Measurements from ENCODE around the gene COG8.
A peak's percentile ranks its signal among the peaks of the same experiment; 100 is the strongest.
"Not testable (repeated sequence)": the region's sequence is repeated elsewhere in the genome, so short reads cannot be mapped to it uniquely, and the experiment has no call there.

Gene COG8, protein sequence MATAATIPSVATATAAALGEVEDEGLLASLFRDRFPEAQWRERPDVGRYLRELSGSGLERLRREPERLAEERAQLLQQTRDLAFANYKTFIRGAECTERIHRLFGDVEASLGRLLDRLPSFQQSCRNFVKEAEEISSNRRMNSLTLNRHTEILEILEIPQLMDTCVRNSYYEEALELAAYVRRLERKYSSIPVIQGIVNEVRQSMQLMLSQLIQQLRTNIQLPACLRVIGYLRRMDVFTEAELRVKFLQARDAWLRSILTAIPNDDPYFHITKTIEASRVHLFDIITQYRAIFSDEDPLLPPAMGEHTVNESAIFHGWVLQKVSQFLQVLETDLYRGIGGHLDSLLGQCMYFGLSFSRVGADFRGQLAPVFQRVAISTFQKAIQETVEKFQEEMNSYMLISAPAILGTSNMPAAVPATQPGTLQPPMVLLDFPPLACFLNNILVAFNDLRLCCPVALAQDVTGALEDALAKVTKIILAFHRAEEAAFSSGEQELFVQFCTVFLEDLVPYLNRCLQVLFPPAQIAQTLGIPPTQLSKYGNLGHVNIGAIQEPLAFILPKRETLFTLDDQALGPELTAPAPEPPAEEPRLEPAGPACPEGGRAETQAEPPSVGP

DNA sequence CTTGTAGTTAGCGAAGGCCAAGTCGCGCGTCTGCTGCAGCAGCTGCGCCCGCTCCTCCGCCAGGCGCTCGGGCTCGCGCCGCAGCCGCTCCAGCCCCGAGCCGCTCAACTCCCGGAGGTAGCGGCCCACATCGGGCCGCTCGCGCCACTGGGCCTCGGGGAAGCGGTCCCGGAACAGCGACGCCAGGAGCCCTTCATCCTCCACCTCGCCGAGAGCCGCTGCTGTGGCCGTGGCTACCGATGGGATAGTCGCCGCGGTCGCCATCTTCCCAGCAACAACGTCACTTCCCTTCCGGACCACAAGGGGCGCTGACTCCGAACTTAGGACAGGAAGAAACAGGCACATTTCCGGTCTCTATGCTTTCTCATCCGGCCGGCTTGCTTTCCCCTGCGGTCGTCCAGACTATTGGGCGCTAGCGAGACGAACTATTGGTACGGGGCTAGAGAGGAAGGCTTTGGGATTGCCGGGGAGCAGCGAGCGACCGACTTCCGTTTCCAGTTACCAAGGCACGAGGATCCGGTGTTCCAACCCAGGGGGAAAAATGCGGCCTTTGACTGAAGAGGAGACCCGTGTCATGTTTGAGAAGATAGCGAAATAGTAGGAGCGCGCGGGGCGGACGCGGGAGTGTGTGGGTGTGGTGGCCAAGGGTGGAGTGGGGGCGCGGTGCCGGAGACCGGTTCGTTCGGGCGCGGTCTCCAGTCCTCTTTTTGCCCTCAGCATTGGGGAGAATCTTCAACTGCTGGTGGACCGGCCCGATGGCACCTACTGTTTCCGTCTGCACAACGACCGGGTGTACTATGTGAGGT, at the start of gene COG8, which contains the start of gene NIP7:
COG8 (minus strand) TSS at position 276 of the 806 bp plus-strand sequence; CDS start at position 264, 12 bp downstream.
NIP7 (plus strand) TSS at position 484 of the 806 bp plus-strand sequence; CDS start at position 542, 58 bp downstream.
- peak; percentile 97 for DNase-seq

DNA sequence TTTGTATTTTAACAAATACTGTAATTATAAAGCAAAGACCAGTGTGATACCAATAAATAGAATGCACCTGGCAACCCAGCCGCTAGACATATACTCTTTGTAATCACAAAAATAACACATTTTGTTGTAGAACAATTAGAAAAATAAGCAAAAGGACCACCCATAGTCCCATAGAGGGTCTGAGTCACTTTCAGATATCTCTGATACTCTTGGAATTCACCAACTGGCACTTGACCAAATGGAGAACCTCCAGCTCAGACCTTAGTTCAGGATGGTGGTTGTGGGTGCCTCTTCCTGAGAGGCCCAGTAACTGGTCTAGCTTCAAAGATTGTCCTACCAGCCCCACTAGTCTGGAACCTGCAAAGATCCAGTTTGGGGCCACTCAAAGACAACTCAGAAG, 47.2 kb upstream of the COG8 start:
- no peak for DNase-seq

DNA sequence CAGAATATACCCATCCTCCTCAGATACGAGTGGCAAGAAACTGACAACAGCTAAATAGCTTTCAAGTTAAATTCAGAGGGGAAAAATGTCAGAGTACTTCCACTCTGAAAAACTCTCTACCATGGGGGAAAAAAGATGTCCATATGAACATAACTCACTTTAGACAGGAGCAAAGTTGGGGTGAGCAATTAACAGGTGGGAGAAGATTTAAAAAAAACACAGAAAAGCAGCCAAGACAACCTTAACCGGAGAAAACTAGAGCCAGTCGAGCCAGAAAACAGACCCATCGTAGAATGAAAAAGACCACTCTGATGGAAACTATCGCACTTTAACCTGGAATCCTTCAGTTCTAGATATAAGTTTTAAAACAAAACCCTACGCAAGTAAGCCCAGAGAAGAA, 45.6 kb upstream of the COG8 start:
- no peak for DNase-seq

DNA sequence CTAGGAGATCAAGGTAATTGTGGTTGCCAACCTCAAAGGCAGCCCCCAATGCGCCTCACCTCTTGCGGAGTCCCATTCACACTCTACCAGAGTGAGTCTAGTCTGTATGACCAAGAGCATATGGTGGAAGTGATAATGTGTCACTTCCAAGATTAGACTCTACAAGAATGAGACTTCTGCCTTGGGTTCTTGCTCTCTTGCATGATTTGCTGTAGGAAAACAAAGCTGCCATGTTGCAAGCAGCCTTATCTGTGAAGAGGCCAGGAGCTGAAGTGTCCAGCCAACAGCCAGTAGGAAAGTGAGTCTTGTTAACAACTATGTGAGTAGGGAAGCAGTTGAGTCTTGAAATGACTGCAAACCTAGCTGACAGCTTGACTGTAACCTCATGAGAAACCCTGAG, 43.1 kb upstream of the COG8 start:
- no peak for DNase-seq

DNA sequence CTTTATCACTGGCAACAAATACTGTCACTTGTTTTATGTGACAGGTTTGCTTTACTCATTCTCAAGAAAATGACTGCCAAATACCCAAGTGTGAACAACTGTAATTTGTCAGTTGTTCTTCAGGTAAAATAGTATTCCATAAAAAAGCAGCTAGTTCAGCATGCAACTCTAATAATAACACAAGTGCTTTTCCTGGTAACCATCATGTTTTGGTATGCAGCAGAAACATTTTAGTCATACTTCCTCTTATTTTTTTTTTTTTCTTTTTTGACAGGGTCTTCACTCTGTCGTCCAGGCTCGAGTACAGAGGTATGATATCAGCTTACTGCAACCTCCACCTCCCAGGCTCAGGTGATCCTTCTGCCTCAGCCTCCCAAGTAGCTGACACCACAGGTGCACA, 41.9 kb upstream of the COG8 start:
- DNase-seq, result no peak

DNA sequence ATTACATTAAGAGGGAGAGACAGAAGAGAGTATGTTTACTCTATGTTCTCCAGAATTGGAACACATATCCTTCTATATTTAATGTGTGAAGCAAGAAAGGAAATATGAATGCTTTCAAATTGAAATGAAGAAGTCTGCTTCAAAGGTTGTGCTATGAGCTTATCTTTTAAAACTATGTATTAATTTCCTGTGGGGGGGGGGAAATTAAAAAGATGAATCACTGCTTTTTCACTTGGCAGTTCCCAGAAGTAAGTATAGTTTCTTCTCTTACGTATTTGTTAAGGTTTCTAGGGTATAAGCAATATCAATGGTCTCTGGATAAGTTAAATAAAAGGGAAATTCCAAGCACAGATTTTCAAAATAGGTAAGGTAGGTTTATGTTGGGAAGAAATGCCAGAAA, 39.4 kb upstream of the COG8 start:
- DNase-seq, result no peak

DNA sequence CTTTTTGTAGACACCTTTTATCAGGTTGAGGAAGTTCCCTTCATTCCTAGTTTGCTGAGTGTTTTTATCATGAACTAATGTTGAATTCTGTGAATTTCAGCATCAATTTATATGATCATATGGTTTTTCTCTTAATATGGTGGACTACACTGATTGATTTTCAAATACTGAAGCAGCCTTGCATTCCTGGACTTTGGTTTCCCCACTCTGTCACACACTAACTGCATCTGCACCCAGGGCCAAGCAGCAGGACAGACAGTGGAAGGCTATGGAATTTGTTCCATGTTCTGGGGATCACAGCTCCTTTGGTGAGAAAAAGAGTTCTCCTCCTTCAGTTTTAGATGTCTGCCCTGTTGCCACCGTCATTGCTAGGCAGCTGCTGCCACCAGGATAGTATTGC, 38.7 kb upstream of the COG8 start:
- no peak for DNase-seq

DNA sequence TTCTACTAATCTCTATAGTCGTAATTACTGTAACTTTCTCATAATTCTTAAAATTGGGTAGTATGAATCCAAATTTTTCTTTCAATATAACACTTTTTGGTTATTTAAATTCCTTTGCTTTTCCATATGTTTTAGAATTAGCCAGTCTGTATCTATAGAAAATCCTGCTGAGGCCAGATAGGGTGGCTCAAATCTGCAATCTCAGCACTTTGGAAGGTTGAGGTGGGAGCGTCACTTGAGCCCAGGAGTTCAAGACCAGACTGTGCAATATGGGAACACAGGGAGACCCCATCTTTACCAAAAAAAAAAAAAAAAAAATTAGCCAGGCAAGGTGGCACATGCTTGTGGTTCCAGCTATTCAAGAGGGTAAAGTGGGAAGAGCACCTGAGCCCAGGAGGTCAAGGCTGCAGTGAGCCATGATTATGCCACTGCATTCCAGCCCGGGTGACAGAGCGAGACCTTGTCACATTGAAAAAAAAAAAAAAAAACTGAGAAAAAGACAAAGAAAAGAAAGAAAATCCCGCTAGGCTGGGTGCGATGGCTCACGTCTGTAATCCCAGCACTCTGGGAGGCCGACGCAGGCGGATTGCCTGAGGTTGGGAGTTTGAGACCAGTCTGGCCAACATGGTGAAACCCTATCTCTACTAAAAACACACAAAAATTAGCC, 37.2 kb upstream of the COG8 start:
- no peak for DNase-seq

DNA sequence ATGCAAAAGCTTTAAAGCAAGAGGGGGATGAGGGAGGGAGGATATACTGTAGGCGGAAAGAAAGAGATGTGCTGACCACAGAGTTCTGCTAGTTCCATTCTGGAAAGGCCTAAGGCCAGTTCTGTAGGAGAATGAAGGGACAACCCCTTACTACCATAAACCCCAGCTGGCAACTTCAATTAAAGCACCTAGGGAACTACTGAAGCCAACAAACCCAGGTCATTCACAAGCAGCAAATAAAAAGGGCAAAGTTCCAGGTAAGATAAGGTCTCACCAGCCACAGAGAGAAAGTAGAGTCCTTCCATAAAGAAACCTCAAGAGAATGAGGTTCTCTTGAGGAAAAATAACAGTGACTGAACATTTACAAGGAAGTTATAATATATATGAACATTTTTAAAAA, 33.7 kb upstream of the COG8 start:
- no peak for DNase-seq

DNA sequence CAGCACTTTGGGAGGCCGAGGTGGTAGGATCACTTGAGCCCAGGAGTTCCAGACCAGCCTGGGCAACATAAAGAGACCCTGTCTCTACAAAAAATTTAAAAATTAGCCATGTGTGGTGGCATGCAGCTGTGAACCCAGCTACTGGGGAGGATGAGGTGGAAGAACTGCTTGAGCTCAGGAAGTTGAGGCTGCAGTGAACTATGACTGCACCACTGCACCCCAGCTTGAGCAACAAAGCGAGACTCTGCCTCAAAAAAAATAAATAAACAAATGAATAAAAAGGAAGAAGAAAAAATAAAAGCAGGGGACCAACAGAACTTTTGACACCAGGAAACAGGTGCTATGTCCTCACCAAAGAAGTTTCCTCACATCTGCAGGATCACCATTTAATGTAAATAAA, 32.2 kb upstream of the COG8 start:
- no peak for DNase-seq

DNA sequence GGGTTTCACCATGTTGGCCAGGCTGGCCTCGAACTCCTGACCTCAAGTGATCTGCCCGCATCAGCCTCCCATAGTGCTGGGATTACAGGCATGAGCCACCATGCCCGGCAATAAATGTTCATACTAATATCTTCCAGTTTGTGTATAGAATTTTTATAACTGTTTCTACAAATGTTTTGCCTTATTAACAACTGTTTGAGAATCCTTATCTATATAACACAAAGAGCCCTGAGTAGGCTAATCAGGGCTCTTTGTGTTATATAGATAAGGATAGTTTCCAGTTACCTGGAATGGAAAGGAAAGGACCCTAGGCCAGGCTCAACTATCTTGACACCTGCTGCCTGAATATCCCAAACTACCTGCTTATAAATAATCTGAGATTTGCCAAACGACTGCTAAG, 29.5 kb upstream of the COG8 start:
- no peak for DNase-seq

DNA sequence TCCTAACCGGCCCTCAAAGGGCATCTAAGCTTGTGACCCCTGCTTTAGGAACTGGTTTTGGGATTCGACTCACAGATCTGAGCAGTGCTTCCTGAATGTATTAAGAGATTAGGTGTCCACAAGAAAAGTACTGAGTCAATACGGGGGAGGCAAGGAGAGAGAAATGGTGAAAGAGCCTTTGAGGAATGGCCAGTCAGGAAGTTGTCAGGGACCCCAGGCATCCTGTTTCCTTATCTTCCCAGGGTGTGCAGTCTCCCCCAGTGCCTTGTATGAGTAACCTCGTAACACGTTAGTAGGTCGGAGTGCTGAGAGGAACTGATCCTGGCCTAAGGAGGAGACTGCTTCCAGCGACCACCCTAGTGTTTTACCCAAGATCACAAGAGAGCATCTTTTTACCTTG, 28.6 kb upstream of the COG8 start:
- no peak for DNase-seq

DNA sequence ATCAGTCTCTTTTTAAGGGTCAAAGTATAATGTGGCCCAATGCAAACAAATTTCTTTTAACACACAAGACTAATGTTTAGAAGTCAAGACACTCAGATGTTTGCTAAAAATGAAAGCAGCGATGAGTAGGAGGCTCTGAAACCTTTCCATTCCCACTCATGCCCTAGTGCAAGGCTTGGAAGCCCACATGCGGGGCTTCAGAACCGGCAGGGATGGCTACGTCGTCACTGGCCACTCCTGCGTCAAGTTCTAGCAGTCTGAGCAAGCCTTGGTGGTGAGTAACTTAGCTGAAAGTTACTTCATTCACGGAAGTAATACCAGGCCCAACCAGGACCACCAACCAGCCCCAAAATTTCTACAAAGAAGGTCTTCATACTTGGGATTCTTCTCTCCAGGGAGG, 27.1 kb upstream of the COG8 start:
- no peak for DNase-seq

DNA sequence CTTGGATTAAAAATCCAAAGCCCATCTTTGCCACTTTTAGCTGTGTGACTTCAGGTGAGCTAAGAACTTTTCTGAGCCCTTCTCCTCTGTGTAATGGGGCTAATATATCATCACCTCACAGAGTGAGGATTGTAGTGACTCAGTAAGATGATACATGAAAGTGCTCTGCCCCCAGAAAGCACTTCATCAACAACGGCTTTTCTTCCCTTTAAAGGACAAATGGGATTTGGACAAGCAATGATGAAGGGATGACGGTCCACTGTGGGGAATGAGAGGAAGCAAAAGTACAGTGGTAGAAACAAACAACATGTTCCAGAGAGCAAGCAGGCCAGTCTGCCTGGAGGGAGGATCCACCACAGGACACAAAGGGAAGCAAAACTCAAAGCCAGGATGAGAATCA, 26.5 kb upstream of the COG8 start:
- DNase-seq, result no peak

DNA sequence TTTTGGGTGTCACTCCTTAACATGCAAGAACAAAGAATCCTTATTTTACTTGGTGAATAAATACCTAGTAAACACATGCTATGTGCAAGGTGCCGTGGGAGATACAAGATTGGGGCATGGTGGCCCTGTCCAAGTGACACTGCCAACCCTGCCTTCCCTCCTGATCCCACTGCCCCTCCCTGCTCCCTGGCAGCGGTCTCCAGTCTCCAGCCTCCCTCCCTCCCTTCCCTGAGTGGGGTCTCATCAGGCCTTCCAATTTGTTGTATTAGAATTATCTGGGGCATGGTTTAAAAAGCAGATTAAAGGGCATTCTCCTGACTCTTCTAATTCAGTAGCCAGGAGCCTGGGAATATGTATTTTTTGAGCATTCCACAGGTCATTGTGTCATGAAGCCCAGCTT, 24.7 kb upstream of the COG8 start:
- DNase-seq, result no peak

DNA sequence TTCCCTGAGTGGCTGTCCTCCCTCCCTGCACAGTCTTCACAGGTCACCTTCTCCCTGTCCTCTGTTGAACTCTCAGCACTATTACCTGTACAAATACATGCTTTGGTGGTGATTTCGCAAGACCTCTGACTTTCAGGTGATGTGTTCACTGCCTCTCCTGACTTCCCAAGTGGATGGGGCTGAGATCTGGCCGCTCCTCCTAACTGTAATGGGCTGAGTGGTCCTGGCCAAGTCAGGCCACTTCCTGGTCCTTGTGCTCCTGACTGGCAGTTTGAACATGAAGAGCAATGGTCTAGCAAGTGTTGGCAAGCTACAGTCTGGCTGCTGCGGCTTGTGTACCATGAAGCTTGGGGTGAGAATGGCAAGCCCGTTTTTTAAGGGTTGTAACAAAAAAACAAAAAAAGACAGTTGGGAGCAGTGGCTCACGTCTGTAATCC, 23.9 kb upstream of the COG8 start:
- no peak for DNase-seq

DNA sequence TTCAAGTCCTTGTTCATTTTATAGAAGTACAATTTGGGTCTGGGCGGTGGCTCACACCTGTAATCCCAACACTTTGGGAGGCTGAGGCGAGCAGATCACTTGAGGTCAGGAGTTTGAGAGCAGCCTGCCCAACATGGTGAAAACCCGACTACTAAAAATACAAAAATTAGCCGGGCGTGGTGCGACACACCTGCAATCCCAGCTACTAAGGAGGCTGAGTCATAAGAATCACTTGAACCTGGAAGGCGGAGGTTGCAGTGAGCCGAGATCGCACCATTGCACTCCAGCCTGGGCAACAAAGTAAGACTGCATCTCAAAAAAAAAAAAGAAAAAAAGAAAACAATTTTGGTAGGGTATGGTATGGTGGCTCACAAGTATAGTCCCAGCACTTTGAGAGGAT, 20.7 kb upstream of the COG8 start:
- DNase-seq, result not testable (repeated sequence)

DNA sequence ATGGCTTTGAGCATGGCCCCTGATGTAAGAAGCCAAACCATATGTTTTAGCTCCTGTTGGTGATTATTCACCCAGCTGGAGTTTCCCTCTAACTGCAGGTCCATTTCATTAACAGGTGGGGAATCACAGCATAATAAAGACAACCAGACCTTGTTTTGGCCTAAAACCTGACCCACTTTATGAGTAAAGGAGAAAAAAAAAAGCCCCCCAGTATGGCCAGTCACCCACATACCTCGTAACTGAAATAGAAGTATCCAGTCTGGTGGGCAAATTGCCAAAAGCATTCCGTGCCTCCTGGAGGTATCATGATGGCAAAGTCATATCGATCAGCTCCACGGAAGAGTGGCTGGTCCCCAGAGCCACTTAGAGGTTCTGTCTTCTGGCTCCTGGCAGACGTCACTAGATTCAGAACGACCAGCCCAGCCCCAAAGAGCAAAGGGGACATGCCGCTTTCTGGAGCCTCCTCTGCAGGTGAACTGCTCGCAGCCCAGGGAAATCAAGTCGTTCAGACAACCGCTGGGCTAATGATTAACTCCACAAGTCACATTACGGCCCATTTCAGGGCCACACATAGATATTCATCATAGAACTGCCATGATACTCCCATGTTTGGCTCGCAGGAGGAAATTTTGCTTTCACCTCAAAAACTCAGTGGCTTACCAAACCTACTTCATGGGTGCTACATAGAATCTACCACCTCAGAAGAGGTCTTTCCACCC, 12.1 kb upstream of the COG8 start, which contains the start of gene TMED6:
TMED6 (minus strand) TSS at position 478 of the 719 bp plus-strand sequence; CDS start at position 445, 33 bp downstream.
- peak; percentile 37 for DNase-seq

DNA sequence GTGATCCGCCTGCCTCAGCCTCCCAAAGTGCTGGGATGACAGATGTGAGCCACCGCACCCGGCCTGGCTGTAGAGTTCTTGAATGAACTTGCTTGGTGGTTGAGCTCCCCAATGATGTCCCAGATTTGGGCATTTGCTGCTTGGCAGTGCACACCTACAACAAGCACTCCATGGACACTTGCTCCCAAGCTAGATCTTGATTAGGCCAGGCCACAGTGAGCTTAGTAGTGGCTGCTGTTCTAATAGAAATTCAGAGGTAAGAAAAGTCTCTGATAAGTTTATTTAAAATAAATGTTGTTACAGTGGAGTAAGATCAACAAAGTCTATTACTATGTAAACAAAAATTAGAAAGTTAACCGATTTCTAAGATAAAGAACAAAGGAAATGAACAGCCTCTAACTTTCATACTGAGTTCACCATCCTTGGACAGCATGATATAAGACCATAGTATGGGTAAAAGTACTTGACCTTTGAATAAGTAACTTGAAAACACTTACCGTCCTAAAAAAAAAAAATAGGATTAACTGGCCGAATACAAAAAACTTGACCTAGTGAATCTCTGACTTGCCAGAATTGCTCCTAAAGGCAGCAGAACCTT, 11.3 kb upstream of the COG8 start:
- no peak for DNase-seq

DNA sequence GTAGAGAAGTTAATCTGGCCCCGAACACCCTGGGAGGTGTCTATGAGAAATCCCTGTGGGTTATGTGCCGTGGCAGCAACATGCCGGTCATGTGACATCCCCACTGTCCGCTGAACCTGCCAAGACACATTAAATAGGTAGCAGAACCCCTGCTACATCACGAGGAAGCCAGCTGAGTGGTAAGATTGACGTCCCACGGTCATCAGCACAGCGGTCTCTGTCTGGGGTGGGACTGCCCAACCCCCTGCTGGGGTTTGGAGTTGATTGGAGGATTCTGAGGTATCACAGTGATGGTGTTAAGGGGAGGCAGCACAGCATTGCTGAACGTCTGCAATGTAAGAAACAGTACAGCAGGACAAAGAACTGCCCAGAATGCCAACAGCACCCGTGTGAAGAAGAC, 10.2 kb upstream of the COG8 start:
- DNase-seq, result no peak

DNA sequence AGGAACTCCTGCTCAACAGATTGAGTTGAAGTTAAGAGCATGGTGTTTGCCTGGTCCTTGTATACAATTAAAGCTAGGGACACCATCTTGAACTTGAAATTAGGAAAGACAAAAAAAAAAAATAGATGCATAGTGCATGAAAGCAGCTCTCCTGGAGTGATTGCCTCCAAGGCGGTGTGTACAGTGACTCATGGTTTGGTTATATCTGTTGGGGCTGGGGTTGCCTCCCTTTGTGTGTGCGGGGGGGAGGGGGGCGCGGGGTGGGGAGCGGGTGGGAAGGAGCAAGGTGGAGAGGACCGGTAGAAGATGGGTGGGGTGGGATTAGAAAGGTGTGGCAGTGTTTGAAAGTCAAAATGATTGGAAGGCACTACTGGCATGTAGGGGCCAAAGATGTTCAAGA, 8.9 kb upstream of the COG8 start:
- no peak for DNase-seq

DNA sequence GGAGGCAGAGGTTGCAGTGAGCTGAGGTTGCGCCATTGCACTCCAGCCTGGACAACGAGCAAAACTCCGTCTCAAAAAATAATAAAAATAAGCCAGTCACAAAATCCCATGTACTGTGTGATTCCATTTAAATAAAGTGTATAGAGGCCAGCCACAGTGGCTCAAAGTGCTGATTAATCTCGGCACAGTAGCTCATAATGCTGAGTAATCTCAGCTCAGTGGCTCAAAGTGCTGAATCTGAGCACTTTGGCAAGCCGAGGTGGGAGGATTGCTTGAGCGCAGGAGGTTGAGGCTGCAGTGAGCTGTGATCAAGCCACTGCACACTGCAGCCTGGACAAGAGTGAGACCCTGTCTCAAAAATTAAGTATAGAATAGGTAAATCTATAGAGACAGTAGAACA, 7.3 kb upstream of the COG8 start:
- no peak for DNase-seq
